ENCODE measurements around the gene HPCAL1.

The HPCAL1 gene

GRCh38 chr2:10265329-10266132, 37.2 kb upstream of the HPCAL1 start:
- no peak overlapping the region for H3K27ac ChIP-seq
- H3K4me3 ChIP-seq, result no peak overlapping the region
- no peak for DNase-seq (ENCODE audit: low spot score)
- TF ChIP-seq CTCF (IDR thresholded peaks at IDR 0.05), result no peak

- TF ChIP-seq CTCF (IDR thresholded peaks at IDR 0.05), result no peak
- no peak for DNase-seq (ENCODE audit: low spot score)
- Histone ChIP-seq H3K4me3 (no peak overlapping the region), H3K27ac (no peak overlapping the region)
Observed at GRCh38 chr2:10266133-10266620, 36.5 kb upstream of the HPCAL1 start.

- no peak for DNase-seq (ENCODE audit: low spot score)
- Histone ChIP-seq H3K4me3 (no peak overlapping the region), H3K27ac (no peak overlapping the region)
- TF ChIP-seq CTCF (IDR thresholded peaks at IDR 0.05), result no peak
Observed at GRCh38 chr2:10267036-10267435, 35.7 kb upstream of the HPCAL1 start.

GRCh38 chr2:10267551-10268465, 34.9 kb upstream of the HPCAL1 start:
- no peak overlapping the region for H3K27ac ChIP-seq

GRCh38 chr2:10269291-10269690, 33.4 kb upstream of the HPCAL1 start:
- H3K4me3 ChIP-seq, result no peak overlapping the region
- no peak for DNase-seq (ENCODE audit: low spot score)
- H3K27ac ChIP-seq, result no peak overlapping the region
- no peak for TF ChIP-seq CTCF (IDR thresholded peaks at IDR 0.05)

More at GRCh38 chr2:10267551-10268465, 34.9 kb upstream of the HPCAL1 start:
- no peak for TF ChIP-seq CTCF (IDR thresholded peaks at IDR 0.05)
- DNase-seq (ENCODE audit: low spot score), result no peak
- H3K4me3 ChIP-seq, result no peak overlapping the region

GRCh38 chr2:10269711-10270610, 32.7 kb upstream of the HPCAL1 start:
- Histone ChIP-seq H3K27ac (no peak overlapping the region), H3K4me3 (no peak overlapping the region)
- DNase-seq (ENCODE audit: low spot score), result peak; percentile 56
- TF ChIP-seq CTCF (IDR thresholded peaks at IDR 0.05), result no peak
